ENCODE measurements around the gene TLDC2. TPM values are rescaled to one million over a fixed set of nuclear protein-coding genes. Genes with fewer than 3 reads are reported as not detected.
A peak's percentile ranks its signal among the peaks of the same experiment; 100 is the strongest.
"Not testable (repeated sequence)": the region's sequence is repeated elsewhere in the genome, so short reads cannot be mapped to it uniquely, and the experiment has no call there.

Gene TLDC2
- polyA plus RNA-seq (ENCODE audit: insufficient read length) = 1.0 TPM

GRCh38 chr20:36875702-36876472, at the start of gene TLDC2:
Gene TLDC2, plus strand, starts transcription at chr20:36876138. Its CDS starts 37 bp downstream, at chr20:36876175.
- no peak for DNase-seq

GRCh38 chr20:36826554-36827244, 49.2 kb upstream of the TLDC2 start:
- DNase-seq = no peak

- no peak for DNase-seq
Observed at GRCh38 chr20:36827541-36828279, 48.2 kb upstream of the TLDC2 start.

- no peak for DNase-seq
Observed at GRCh38 chr20:36830791-36831691, 44.9 kb upstream of the TLDC2 start.

GRCh38 chr20:36832791-36833190, 43.1 kb upstream of the TLDC2 start:
- no peak for DNase-seq

GRCh38 chr20:36833275-36834020, 42.5 kb upstream of the TLDC2 start:
- no peak for DNase-seq

GRCh38 chr20:36835025-36835424, 40.9 kb upstream of the TLDC2 start:
- DNase-seq = no peak

- DNase-seq = peak; percentile 94
Observed at GRCh38 chr20:36835453-36836198, 40.3 kb upstream of the TLDC2 start.

- DNase-seq = no peak
Observed at GRCh38 chr20:36836591-36837269, 39.2 kb upstream of the TLDC2 start.

- not testable (repeated sequence) for DNase-seq
Observed at GRCh38 chr20:36838376-36838775, 37.6 kb upstream of the TLDC2 start.

- DNase-seq = no peak
Observed at GRCh38 chr20:36839150-36839549, 36.8 kb upstream of the TLDC2 start.

- not testable (repeated sequence) for DNase-seq
Observed at GRCh38 chr20:36841030-36841429, 34.9 kb upstream of the TLDC2 start.

- no peak for DNase-seq
Observed at GRCh38 chr20:36845288-36845971, 30.5 kb upstream of the TLDC2 start.

GRCh38 chr20:36847009-36847709, 28.8 kb upstream of the TLDC2 start:
- peak; percentile 84 for DNase-seq

GRCh38 chr20:36847710-36848040, 28.3 kb upstream of the TLDC2 start:
- no peak for DNase-seq

- peak; percentile 73 for DNase-seq
Observed at GRCh38 chr20:36848078-36848660, 27.8 kb upstream of the TLDC2 start.

GRCh38 chr20:36848677-36849076, 27.3 kb upstream of the TLDC2 start:
- DNase-seq = no peak

- DNase-seq = no peak
Observed at GRCh38 chr20:36849333-36850065, 26.4 kb upstream of the TLDC2 start.
